NOMO-1 (cell line): ENCODE data around the gene RAB41.
"Not testable (repeated sequence)": the region's sequence is repeated elsewhere in the genome, so short reads cannot be mapped to it uniquely, and the experiment has no call there.

Experiments
- DNase-seq, 2 experiments: peaks; one replicate each; lab custom pipeline; 2025; ENCODE audit not compliant: unreplicated experiment in 2 of 2; lab: John Stamatoyannopoulos, UW

The RAB41 gene

GRCh38 chrX:70281951-70282350 lies at the start of gene RAB41:
Gene RAB41, plus strand, starts transcription at chrX:70282172. Its CDS starts 46 bp downstream, at chrX:70282218.
- no peak for DNase-seq

- no peak for DNase-seq
Observed at GRCh38 chrX:70234355-70234754, 47.6 kb upstream of the RAB41 start, which contains the start of gene AWAT1. Gene AWAT1, plus strand, starts transcription at chrX:70234655. Its CDS starts 41 bp downstream, at chrX:70234696.

- no peak for DNase-seq
Observed at GRCh38 chrX:70240751-70241150, 41.2 kb upstream of the RAB41 start.

GRCh38 chrX:70241501-70241900 lies 40.5 kb upstream of the RAB41 start:
- no peak for DNase-seq

- DNase-seq, result not testable (repeated sequence)
Observed at GRCh38 chrX:70243601-70244000, 38.4 kb upstream of the RAB41 start.

- no peak for DNase-seq
Observed at GRCh38 chrX:70244881-70245280, 37.1 kb upstream of the RAB41 start.

- DNase-seq, result no peak
Observed at GRCh38 chrX:70247252-70247651, 34.7 kb upstream of the RAB41 start.

GRCh38 chrX:70252491-70252890 lies 29.5 kb upstream of the RAB41 start:
- no peak for DNase-seq

- DNase-seq, result no peak
Observed at GRCh38 chrX:70253377-70254062, 28.5 kb upstream of the RAB41 start.

- DNase-seq, result no peak
Observed at GRCh38 chrX:70254063-70254400, 27.9 kb upstream of the RAB41 start.

- DNase-seq, result no peak
Observed at GRCh38 chrX:70254909-70255308, 27.1 kb upstream of the RAB41 start.

- DNase-seq, result no peak
Observed at GRCh38 chrX:70255452-70255851, 26.5 kb upstream of the RAB41 start.

- no peak for DNase-seq
Observed at GRCh38 chrX:70257423-70258288, 24.3 kb upstream of the RAB41 start.

GRCh38 chrX:70260104-70260503 lies 21.9 kb upstream of the RAB41 start, which contains the start of gene P2RY4:
Gene P2RY4, minus strand, starts transcription at chrX:70260204. Its CDS starts 580 bp downstream, at chrX:70259624.
- no peak for DNase-seq

- DNase-seq, result peak in 1 of 2 experiments; percentile 12
Observed at GRCh38 chrX:70262952-70263567, 18.9 kb upstream of the RAB41 start.

GRCh38 chrX:70264784-70265183 lies 17.2 kb upstream of the RAB41 start:
- no peak for DNase-seq

GRCh38 chrX:70268034-70268433 lies 13.9 kb upstream of the RAB41 start, which contains the start of gene ARR3:
Gene ARR3, plus strand, starts transcription at chrX:70268334. Its CDS starts 1,052 bp downstream, at chrX:70269386.
- DNase-seq, result no peak

GRCh38 chrX:70274029-70274428 lies 7.9 kb upstream of the RAB41 start:
- DNase-seq, result not testable (repeated sequence)

- no peak for DNase-seq
Observed at GRCh38 chrX:70279081-70279480, 2.9 kb upstream of the RAB41 start.

GRCh38 chrX:70280573-70280972 lies 1.4 kb upstream of the RAB41 start:
- DNase-seq, result no peak

GRCh38 chrX:70289168-70289792 lies 7.3 kb downstream of the RAB41 start:
- no peak for DNase-seq
